Activated T-cell treated with anti-CD3 and anti-CD28 coated beads for 24 hours (primary cell): Measurements from ENCODE around the gene VIP.
"Not testable (repeated sequence)": the region's sequence is repeated elsewhere in the genome, so short reads cannot be mapped to it uniquely, and the experiment has no call there.

Experiments used
- DNase-seq: peaks from one replicate; pipeline ENCODE4 v3.0.0-alpha.2; 2020; ENCODE audit warnings: low read depth

Gene VIP

DNA sequence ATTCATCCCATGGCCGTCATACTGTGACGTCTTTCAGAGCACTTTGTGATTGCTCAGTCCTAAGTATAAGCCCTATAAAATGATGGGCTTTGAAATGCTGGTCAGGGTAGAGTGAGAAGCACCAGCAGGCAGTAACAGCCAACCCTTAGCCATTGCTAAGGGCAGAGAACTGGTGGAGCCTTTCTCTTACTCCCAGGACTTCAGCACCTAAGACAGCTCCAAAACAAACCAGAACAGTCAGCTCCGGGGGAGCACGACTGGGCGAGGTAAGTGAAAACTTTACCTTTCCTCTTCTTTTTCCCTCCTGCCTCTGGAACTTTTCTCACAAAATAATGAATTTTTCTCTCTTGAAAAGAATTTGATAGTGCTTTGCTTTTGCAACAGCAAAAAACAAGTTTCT lies at the start of gene VIP:
TSS of gene VIP (plus strand) at position 104 of the 400 bp plus-strand sequence. CDS start 1,381 bp downstream, outside the sequence.
- DNase-seq = no peak

DNA sequence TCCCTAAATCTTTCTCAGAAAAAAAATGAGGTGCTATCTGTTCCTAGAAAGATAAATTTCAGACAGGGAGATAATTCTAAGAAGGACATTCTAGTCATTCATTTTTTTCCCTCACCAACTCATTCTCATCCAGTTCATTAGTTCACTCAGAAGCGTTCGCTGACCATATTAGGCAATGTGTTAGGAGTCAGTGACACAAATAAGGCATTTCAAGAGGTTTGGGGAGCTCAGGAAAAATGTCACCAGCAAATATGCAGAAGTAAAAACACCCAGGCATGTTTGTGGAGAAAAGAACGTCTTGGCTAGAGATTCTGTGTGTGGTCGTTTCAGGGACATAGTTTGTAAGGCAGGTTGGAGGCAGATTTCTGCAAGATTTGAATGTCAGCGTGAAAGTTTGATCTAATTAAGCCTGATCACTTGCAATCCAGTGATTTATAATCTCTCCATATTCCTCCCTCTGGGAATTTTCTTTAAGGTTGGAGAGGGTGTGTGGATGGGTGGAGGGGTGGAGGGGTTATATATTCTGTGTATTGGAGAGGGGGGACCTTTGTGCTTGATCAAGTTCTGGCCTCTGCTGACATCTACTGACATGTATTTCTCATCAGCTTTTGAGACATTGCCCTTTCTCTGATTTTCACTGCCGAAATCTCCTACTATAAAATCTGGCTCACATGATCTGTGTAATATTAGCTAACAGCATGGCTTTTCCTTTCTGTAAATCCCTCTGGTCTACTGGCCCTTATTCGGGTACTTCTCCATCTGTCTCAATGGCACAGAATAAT lies 49.3 kb upstream of the VIP start:
- no peak for DNase-seq

GRCh38 chr6:152701863-152702401 lies 48.7 kb upstream of the VIP start:
- no peak for DNase-seq

DNA sequence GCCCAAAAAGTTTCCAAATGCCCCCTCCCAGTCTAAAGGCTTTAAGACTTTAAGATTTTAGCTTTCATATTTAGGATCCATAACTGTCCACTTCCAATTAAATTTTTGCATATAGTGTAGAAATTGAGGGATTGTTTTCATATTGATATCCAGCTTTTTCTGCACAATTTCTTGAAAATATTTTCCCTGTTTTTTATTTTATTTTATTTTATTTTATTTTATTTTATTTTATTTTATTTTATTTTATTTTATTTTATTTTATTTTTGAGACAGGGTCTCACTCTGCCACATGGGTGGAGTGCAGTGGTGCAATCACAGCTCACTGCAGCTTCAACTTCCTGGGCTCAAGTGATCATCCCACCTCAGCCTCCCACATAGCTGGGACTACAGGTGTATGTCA lies 46.8 kb upstream of the VIP start:
- DNase-seq = not testable (repeated sequence)

GRCh38 chr6:152705327-152705726 lies 45.3 kb upstream of the VIP start:
- no peak for DNase-seq

- no peak for DNase-seq
These were observed 34.3 kb upstream of the VIP start for GRCh38 chr6:152716322-152716721.

- DNase-seq = no peak
These were observed 29.6 kb upstream of the VIP start for GRCh38 chr6:152720974-152721373.

- no peak for DNase-seq
These were observed 28.6 kb upstream of the VIP start for GRCh38 chr6:152721956-152722355.

DNA sequence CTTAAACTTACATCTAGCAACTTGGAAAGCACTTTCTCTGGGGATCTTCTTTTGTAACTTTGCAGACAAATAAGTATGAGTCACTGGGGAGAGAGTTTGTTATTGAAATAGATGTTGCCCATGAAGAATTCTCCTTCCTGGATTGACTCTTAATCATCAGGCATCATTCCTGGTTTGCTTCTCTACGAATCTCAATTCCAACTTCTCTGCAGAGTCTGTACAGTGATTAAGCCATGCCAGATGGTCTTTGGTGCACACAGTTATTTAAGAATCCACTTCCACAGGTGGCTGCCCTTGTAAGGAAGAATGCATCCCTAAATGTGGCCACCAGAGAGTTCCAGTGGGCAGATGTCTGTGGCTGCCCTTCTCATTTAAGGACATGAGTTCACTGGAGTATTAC lies 27.2 kb upstream of the VIP start:
- no peak for DNase-seq

- DNase-seq = no peak
These were observed 24.3 kb upstream of the VIP start for GRCh38 chr6:152726313-152726712.

DNA sequence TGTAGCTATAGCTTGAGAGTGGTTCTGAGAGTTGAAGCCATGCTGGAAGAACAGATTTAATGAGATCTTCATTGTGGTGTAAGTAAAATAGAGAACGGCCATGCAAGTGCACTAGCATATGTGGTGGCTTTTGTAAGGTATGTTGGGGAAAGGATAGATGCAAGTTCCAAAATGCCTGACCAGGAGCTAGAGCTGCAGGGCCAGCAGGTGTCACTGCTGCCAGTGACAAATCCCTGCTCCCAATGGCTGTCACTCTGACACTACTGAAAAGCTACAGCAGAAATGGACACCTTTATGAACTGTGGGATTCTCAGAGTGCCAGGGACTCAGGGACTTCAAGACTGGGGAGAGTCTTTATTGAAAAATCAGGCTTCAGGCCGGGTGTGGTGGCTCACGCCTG lies 23.1 kb upstream of the VIP start:
- no peak for DNase-seq

DNA sequence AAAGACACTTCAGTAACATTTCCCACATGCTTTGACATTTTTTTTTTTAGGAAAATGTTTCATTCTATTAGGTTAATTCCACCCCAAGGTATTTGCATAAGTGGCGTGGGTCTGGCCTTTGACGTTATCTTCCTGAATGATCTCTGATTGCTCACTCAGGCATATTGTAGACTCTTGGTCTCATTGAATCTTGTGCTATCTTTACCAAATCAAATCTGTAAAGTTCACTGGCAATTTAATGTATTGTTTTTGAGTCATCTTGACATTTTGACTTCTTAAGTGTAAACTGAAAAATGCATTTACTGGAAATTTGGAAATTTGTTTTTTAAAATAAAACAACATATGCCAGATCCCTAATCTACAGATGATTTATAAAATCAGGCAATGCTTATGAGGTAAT lies 16.0 kb upstream of the VIP start:
- no peak for DNase-seq

- DNase-seq = no peak
These were observed 13.8 kb upstream of the VIP start for GRCh38 chr6:152736687-152737273.

GRCh38 chr6:152745509-152746171 lies 5.0 kb upstream of the VIP start:
- no peak for DNase-seq

DNA sequence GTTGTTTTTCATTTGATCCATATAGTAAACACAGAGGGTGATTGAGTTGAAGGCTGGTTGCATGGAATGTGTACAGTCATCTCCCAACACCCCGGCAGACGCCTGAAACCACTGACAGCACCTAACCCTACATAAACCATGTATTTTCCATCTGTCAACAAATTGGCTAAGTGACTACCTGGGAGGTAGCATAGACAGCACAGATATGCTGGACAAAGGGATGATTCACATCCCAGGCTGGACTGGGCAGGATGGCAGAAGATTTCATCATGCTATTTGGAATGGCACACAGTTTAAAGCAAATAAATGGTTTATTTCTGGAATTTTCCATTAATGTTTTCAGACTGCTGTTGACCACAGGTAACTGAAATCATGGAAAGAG lies 4.4 kb upstream of the VIP start:
- no peak for DNase-seq

DNA sequence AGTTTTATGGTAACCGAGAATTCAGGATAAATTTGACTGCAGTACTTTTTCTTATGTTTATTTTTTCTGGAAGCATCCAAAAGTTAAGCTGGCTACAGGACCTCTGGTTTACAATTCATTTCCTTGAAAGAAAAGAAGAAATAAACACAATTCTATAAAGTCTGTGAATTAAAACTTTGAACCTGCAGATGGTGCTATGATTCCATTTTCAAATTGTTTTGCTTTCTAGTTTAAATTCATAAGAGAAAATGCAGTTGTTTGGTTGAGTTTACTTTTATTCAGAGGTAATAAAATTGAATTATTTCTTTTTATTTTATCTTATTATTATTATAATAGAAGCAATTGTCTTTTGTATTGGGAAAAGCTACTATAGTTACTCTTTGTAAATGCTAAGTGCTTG lies 1.8 kb upstream of the VIP start:
- DNase-seq = no peak

DNA sequence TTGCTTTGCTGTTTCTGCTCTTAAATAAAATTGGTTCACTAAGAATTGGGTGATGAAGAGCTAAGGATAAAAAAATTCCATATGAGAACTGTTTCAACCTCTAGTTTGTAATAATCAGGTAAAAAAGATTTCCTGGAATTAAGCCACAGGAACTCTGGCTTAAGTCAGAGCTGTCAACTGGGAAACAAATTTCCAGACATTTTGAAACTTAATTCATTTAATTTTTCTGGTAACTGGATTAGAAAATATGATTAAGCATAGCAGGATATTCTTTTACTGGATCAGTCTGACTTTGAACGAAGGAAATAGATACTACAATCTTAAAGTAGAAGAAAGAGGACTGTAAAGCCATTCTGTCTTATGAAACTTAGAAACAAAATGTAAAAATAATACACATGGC lies 1.3 kb upstream of the VIP start:
- DNase-seq = no peak

GRCh38 chr6:152765331-152765730 lies 14.7 kb downstream of the VIP start:
- no peak for DNase-seq

DNA sequence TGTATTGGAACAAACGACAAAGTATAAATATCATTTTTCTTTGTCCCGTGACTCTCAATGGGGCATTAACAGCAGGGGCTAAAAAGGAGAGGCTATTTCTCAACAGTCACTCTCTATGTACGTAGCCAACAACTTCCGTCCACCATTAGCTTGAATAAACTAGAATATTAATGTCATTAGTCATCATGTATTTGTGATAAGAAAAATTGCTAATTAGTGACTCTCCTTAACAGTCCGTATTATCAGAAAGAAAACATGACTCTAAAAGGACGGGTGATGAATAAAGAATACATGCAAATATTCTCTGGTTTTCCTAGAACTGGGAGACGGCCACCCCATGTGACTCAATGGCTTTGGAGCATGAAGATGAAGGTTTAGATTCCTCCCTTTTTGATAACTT lies 18.6 kb downstream of the VIP start:
- no peak for DNase-seq

DNA sequence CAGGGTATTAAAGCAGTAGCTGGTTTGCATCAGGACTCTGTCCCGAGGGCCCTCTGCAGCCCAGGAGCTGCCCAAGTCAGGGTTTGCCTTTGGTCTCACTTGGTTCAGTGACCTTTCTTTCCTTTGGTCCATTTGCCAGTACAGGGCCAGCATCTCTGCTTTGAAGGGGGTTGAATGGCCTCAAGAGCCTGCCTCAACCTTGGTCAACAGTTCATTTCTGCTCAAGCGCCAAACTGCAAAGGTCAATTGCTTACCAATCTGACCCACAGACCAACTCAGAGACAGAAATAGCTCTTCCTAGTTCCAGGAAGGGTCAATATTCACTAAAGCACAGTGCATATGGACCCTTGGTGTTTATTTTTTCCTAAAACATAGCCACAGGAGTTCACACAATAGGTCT lies 19.4 kb downstream of the VIP start:
- DNase-seq = no peak

DNA sequence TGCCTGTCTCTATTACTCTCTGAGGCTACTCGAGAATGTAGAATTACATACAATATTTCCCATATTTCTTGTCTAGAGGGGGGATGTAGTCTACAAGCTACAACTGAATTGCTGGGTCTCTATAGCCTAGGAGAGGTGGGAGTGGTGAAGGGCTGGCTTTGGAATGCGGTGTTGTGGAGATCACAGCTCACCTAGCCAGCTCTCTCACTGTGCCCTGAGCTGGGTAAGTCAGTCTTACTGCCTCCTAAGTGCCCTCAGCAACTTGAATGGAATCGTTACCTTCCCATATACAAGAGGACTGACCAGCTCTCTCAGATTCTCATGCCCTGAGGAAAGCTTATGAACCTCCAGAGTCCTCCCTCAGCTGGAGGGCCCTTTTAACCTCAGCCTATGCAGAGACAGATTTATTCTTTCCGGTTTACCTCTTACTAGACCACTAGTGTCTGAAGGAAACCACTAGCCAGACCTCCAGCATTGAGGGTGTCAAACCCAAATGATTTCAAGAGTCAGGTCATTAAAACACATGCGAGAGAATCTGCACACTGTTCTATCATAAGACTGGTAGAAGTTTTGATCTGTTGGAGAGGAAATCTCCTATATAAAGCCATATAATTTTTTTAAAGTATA lies 20.6 kb downstream of the VIP start:
- DNase-seq = no peak

DNA sequence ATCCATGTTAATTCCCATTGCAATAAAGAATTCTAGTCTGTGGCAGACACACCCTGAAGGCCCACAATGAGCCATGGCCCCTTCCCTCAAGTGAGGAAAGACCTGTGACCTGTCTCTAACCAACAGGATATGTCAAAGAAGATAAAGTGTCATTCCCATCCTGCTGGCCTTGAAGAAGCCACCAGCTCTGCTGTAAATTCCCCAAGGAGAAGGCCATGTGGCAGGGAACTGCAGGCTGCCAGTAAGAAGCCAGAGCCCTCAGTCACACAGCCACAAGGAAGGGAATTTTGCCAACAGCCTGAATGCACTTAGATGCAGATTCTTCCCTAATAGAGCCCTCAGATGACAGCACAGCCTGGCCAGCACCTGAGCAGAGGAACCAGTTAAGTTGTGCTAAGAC lies 24.8 kb downstream of the VIP start:
- no peak for DNase-seq

DNA sequence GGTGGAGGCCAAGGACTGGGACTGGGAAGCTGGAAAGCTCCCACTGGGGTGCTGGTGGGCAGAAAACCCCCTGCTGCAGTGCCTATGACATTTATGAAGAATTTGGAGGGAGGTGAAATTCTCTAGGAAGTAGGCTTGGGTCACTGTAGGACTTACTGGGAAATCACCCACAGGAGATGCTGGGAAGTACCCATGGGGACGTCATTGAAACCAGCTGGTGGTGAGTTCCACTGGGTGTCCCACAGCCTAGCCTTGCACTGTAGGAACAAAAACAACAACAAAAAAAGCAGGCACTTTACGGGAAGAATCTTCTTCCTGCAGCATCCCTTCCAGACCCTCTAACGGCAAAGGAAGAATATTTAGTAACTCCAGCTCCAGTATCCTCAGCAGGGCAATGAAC lies 26.2 kb downstream of the VIP start:
- no peak for DNase-seq
